ENCODE results near the gene BCL2L2.

Gene BCL2L2

GRCh38 chr14:23299986-23300686, 6.5 kb upstream of the BCL2L2 start:
- no peak for DNase-seq

DNA sequence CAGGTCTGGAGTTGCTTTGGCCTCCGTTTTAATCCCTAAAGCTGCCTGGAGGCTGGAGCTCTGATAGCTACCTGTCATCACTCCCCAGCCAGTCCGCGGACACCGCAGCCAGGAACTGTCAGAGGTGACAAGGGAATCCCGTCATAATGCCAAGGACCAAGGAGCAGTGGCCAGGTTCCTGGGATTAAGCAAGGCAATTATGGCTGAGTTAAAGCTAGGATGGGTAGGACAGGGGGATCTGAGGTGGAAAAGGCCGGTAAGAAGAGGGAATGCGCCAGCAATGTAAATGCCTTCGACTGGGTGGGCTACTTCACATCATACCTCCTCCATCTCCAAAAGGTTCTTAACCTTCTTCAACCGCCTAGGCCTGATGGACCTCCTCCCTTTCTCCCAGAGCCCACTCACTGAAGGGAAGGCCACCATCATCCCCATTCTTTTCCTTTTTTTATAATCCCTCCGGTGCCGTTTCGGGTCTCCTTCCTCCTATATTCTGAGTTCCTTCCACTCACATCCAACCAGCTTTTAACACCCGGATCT, 5.9 kb upstream of the BCL2L2 start:
- DNase-seq: no peak

GRCh38 chr14:23301288-23301968, 5.2 kb upstream of the BCL2L2 start:
- DNase-seq: peak; percentile 94

DNA sequence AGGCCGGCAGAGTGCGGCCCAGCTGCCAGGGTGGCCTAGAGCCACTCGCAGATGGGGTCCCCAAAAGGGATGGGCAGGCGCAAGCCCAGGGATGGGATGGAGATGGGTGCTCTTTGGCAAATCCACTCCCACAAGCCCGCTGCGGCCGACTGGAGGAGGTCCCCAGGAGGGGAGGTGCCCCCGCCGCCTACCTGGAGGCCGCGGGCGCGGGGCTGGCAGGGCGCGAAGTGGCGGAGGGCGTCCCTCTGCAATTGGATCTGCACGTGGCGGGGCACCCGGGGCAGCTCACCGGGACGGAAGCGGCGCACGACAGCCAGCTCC, 4.7 kb upstream of the BCL2L2 start:
- DNase-seq: no peak

GRCh38 chr14:23302290-23303225, 4.1 kb upstream of the BCL2L2 start, which contains the start of gene PPP1R3E:
Gene PPP1R3E, minus strand, starts transcription at chr14:23302859. Its CDS starts 283 bp downstream, at chr14:23302576.
- peak; percentile 84 for DNase-seq

DNA sequence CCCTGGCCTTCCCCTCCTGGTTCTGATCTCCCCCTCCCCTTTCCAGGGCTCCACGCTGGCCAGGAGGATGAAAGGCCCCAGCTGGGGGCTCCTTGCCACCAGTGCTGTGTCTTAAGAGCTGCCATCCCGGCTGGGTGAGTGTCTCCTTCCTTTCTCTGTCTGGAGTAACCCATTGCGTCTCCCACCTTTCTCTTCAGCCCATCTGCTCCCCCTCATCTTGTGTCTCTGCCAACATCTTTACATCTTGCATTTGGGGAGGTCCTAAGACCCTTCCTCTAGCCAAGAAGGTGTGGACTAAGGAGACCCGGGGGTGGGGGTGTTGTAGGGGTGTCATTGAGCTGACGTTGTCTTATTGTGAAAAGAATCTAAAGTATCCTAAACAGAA, 505 bp downstream of the BCL2L2 start:
- DNase-seq: no peak

DNA sequence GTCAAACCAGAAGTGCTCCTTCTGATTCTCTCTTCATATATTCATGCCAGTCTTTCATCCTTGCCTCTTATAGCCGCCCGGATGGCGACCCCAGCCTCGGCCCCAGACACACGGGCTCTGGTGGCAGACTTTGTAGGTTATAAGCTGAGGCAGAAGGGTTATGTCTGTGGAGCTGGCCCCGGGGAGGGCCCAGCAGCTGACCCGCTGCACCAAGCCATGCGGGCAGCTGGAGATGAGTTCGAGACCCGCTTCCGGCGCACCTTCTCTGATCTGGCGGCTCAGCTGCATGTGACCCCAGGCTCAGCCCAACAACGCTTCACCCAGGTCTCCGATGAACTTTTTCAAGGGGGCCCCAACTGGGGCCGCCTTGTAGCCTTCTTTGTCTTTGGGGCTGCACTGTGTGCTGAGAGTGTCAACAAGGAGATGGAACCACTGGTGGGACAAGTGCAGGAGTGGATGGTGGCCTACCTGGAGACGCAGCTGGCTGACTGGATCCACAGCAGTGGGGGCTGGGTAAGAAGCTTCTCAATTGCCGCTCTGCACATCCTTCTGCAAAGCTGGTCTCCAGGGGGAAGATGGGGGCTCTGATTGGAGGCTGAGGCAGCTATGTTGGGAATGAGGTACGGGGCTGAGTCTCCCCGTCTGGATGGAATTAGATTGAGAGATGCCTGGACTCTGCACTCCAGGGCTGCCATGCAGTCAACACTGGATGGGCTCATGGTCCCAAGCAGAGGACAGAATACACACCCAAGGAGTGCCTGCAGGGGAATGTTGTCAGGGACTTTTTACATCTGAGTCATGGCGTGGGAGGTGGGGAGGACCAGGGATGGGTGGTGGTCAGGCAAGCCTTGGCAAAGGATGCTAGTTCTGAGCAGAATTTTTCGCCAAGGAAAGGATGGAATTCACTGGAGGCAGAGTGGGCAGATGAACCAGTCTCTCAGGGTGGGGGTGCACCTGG, 1.3 kb downstream of the BCL2L2 start:
- no peak for DNase-seq

- DNase-seq: no peak
Measured at GRCh38 chr14:23308721-23309445, 2.2 kb downstream of the BCL2L2 start.

GRCh38 chr14:23310546-23310945, 3.9 kb downstream of the BCL2L2 start:
- no peak for DNase-seq

DNA sequence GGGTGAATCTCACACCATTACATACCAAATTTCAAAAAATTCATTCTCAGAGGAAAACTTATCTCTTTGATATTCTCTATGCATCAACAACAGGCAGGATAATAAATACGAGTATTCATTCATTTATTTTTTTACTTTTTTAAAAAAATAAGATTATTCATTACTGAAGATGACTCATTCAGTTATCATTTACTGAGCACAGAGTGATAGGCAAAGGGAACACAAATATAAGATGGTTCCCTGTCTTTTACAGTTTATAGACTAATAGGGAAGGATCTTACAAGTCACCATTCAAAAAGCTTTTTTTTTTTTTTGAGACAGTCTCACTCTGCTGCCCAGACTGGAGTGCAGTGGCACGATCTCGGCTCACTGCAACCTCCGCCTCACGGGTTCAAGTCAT, 9.7 kb downstream of the BCL2L2 start:
- DNase-seq: no peak

DNA sequence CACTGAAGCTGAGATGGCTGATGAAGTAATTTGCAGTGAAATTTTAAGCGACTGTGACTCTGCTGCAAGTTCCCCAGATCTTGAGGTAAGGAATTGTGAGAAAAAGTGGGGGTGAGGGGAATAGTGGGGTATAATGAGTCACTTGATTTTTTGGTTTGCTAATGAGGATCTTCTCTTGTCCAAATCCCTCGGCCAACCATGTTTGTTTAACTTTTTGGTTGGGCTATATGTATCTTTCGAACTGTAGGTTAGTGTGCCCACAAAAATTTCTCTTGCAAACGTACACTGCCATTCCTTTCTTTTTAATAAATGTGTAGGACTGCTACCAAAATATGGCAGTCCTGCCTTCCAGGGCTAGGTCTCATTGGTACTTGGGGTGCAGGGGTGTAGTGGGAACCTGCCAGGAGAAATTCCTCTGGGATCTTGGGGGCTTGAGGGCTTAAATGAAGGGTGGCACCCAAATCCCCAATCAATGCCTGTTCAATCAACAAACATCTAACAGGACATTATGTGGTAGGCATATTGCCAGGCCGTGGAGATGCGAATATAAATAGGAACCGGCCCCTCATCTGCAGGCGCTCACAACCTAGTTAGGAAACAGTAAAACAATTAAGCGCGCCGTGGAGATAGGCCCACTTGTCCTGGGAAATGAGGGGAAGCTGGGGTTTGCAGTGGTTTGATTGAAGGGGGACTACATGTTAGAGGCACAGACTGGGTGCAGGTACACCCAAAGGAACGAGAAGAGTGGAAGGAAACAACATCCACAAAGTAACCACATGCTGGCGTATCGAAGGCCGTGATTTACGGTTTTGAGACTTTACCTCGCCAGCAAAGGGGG, 13.3 kb downstream of the BCL2L2 start:
- DNase-seq: no peak

DNA sequence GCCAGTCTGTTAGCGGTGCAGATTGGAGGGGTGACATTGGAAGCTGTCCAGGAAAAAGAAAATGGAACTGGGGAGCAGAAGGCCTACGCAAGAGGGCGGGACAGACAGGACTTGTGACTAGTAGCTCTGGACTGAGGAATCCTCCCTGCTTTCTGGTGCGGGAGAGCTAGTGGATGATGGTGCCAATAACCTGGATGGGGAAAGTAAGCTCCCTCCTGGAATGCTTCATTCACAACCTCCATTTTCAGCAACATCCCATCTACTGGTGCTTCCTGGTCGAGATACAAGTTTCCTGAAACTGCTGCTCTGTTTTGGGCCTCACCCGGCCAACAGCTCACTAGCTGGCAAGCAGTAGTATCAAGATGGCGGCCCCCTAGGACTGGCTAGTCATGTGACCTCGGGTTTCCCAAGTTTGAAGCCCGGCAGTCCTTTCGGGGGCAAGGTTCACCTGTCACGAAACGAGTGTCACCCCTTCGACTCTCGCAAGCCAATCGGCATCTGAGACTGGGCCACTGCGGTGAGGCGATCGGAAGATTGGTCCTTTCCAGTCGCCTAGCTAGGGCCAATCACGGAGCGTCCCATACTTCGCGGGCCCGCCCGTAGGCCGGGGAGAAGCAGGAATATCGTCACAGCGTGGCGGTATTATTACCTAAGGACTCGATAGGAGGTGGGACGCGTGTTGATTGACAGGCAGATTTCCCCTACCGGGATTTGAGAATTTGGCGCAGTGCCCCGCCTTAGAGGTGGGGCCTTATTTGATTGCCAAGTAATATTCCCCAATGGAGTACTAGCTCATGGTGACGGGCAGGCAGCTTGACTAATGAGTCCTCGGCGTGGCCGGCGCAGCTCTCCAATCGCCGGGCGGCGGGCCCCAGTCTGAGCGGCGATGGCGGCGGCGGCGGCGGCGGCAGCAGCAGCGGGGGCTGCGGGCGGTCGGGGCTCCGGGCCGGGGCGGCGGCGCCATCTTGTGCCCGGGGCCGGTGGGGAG, 14.2 kb downstream of the BCL2L2 start, which contains the start of gene PABPN1:
TSS of gene PABPN1 (plus strand) at position 874 of the 988 bp plus-strand sequence. CDS start at position 887, 13 bp downstream.
- DNase-seq: peak; percentile 97

GRCh38 chr14:23321572-23322547, 15.2 kb downstream of the BCL2L2 start:
- DNase-seq: peak; percentile 32

DNA sequence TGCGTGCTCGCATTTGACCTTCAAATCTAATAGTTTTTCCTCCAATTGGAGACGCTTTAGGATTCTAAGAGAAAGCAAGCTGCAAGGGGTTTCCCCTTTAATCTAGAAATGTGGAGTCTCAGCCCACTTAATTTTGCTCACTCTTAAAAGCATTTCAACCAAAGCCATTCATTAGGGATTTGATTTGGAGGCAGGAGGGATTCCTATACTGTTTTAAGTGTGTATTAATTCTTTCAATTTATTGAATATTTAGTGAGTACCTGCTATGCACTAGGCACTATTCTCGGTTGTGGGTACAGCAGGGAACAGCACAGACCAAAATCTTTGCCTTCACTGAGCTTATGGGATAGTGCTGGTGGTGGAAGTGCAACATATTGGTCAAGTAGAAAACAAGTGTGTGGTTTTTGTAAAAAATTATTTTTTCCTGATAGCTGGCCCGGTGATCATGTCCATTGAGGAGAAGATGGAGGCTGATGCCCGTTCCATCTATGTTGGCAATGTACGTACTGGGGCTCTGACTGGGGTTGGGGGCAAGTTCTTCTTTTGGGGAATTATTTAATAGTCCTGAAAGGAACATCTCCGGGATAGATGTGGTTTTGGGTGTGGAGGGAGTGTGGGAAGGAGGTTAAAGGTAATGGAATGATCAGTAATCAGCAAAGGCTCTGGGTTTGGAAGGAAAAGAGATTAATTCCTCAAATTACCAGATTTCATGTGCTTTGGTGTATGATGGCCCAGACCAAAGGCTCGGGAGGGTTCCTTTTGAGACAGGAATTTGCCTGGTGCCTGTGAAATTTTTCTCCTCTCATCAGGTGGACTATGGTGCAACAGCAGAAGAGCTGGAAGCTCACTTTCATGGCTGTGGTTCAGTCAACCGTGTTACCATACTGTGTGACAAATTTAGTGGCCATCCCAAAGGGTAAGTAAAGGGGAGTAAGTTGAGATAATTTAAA, 16.2 kb downstream of the BCL2L2 start:
- DNase-seq: no peak

DNA sequence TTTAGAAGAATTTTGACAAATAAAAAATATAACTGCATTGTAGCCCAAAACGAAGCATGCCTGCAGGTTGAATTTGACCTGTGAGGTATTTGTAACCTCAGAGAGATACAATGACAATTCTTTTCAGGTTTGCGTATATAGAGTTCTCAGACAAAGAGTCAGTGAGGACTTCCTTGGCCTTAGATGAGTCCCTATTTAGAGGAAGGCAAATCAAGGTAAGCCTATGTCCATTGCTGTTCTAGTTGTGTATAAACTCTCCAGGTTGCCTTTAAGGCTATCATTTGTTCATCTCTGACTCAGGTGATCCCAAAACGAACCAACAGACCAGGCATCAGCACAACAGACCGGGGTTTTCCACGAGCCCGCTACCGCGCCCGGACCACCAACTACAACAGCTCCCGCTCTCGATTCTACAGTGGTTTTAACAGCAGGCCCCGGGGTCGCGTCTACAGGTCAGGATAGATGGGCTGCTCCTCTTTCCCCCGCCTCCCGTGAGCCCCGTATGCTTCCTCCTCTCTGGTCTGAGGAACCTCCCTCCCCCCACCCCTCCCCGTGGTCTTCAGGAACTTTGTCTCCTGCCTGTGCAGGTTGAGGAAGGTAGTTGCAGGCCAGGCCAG, 17.3 kb downstream of the BCL2L2 start:
- DNase-seq: no peak

- no peak for DNase-seq
Measured at GRCh38 chr14:23324455-23324846, 17.8 kb downstream of the BCL2L2 start.
